Measurements from ENCODE around the gene SEMA5A. TPM values are rescaled to one million over a fixed set of nuclear protein-coding genes. Genes with fewer than 3 reads are reported as not detected.

SEMA5A gene
- total RNA-seq, 1 experiment from 2014 or later, result 9.3 TPM

- TF ChIP-seq ERG (CRISPR knock-in tag; IDR thresholded peaks at IDR 0.05), result no peak
- no peak for TF ChIP-seq FOXK1 (CRISPR knock-in tag; IDR thresholded peaks at IDR 0.05)
- no peak for TF ChIP-seq ZNF512 (CRISPR knock-in tag; IDR thresholded peaks at IDR 0.05; ENCODE audit: borderline replicate concordance)
- TF ChIP-seq ZNF425 (CRISPR knock-in tag; conservative IDR thresholded peaks at IDR 0.05), result no peak
- TF ChIP-seq IRF1 (CRISPR knock-in tag; IDR thresholded peaks at IDR 0.05), result no peak
- no peak for TF ChIP-seq ATF3 (CRISPR knock-in tag; conservative IDR thresholded peaks at IDR 0.05)
- TF ChIP-seq KAT7 (CRISPR knock-in tag; IDR thresholded peaks at IDR 0.05; ENCODE audit: borderline replicate concordance), result no peak
- TF ChIP-seq NFYB (CRISPR knock-in tag; conservative IDR thresholded peaks at IDR 0.05; ENCODE audit: low read depth), result no peak
- TF ChIP-seq ZNF138 (CRISPR knock-in tag; conservative IDR thresholded peaks at IDR 0.05), result no peak
- TF ChIP-seq JAZF1 (CRISPR knock-in tag; IDR thresholded peaks at IDR 0.05), result no peak
- no peak for TF ChIP-seq ZNF281 (CRISPR knock-in tag; IDR thresholded peaks at IDR 0.05)
- TF ChIP-seq RORB (CRISPR knock-in tag; IDR thresholded peaks at IDR 0.05), result no peak
- TF ChIP-seq RELA (CRISPR knock-in tag; IDR thresholded peaks at IDR 0.05; ENCODE audit: borderline replicate concordance), result no peak
- TF ChIP-seq HMGXB4 (CRISPR knock-in tag; IDR thresholded peaks at IDR 0.05), result no peak
- no peak for TF ChIP-seq ZNF423 (CRISPR knock-in tag; IDR thresholded peaks at IDR 0.05)
- TF ChIP-seq USF2 (CRISPR knock-in tag; IDR thresholded peaks at IDR 0.05), result no peak
- no peak for TF ChIP-seq ZNF396 (CRISPR knock-in tag; IDR thresholded peaks at IDR 0.05; ENCODE audit: borderline replicate concordance)
- TF ChIP-seq NFATC4 (CRISPR knock-in tag; IDR thresholded peaks at IDR 0.05), result no peak
- TF ChIP-seq CBFB (CRISPR knock-in tag; IDR thresholded peaks at IDR 0.05; ENCODE audit: low read depth), result no peak
- Mint-ChIP-seq H3K27ac (no peak overlapping the region), H3K36me3 (peaks cover 3% of the 10 kb centered on the region), H3K4me3 (no peak overlapping the region), H3K27me3 (ENCODE audit: low read depth) (no peaks in the 10 kb centered on the region), H3K4me1 (peaks cover 3% of the 10 kb centered on the region; the same call in 1 of the 2 replicates), H3K9me3 (peaks cover 18% of the 10 kb centered on the region)
- DNase-seq (ENCODE audit: low spot score) (no peak), ATAC-seq (no peak)
- CTCF ChIA-PET, result no interaction called here
- POLR2A ChIA-PET, result no interaction called here
These were observed 207.8 kb downstream of the SEMA5A start for GRCh38 chr5:9337928-9338595.

Measured in WTC11 (cell line).